H1 (cell line): ENCODE data around the gene EPS8. TPM values are rescaled to one million over a fixed set of nuclear protein-coding genes. Genes with fewer than 3 reads are reported as not detected.

ENCODE experiments used
- CTCF ChIA-PET: fragments of 300-600 bp; sonication (Branson Sonifier 250); formaldehyde crosslinking; loops from one replicate; lab custom pipeline; 2021; ENCODE audit not compliant: partially characterized antibody; lab: Charles Lee
- POLR2A ChIA-PET: fragments of 300-600 bp; sonication (Branson Sonifier 250); formaldehyde crosslinking; loops from one replicate; lab custom pipeline; 2021; ENCODE audit warnings: inconsistent platforms; ENCODE audit not compliant: partially characterized antibody; lab: Charles Lee
- DNase-seq, 2 experiments: peaks; one replicate each; pipeline versions ENCODE4 v3.0.0 to v3.0.0-alpha.2; 2010 to 2022; ENCODE audit warnings: low spot score in 2 of 2, low read depth in 1 of 2, mixed read lengths in 1 of 2
- FAIRE-seq: peaks from 2 replicates; lab custom pipeline; 2011; peaks lifted over from hg19 to GRCh38; lab: Jason Lieb, UNC
- H2AFZ ChIP-seq: 2 replicates; pipeline ENCODE4 v1.8.1; 2012; ENCODE audit warnings: low read length, inconsistent platforms
- H2AK5ac ChIP-seq: 2 replicates; pipeline ENCODE4 v1.6.1; 2013; ENCODE audit warnings: low read depth, low read length
- H2BK120ac ChIP-seq: replicated peaks from 2 replicates; pipeline ENCODE3; 2013; ENCODE audit warnings: low read depth, low read length, inconsistent platforms
- H2BK12ac ChIP-seq: 2 replicates; pipeline ENCODE4 v1.6.1; 2013; ENCODE audit warnings: low read depth, low read length
- H2BK15ac ChIP-seq: 2 replicates; pipeline ENCODE4 v1.6.1; 2013; ENCODE audit warnings: low read length
- H2BK20ac ChIP-seq: 2 replicates; pipeline ENCODE4 v1.6.1; 2013; ENCODE audit warnings: low read length
- H2BK5ac ChIP-seq: 2 replicates; pipeline ENCODE4 v1.6.1; 2013; ENCODE audit warnings: low read depth, low read length
- H3K14ac ChIP-seq: 2 replicates; pipeline ENCODE4 v1.6.1; 2013; ENCODE audit warnings: inconsistent platforms; ENCODE audit not compliant: insufficient read length
- H3K18ac ChIP-seq: 2 replicates; pipeline ENCODE4 v1.6.1; 2013; ENCODE audit warnings: low read length; ENCODE audit errors: extremely low read depth
- H3K23ac ChIP-seq: 2 replicates; pipeline ENCODE4 v1.6.1; 2013; ENCODE audit warnings: inconsistent platforms; ENCODE audit not compliant: insufficient read length
- H3K23me2 ChIP-seq: 2 replicates; pipeline ENCODE4 v1.6.1; 2013; ENCODE audit warnings: low read depth, low read length
- H3K27ac ChIP-seq: 2 replicates; pipeline ENCODE4 v1.6.1; 2011; ENCODE audit warnings: low read depth, low read length, inconsistent platforms
- H3K27me3 ChIP-seq, 4 experiments: replicated peaks in 1 of 4; 1 replicate in 1 of 4; 2 replicates in 3 of 4; pipeline versions ENCODE4 v1.6.1 to v1.8.1; 2011 to 2013; ENCODE audit warnings: low read length in 3 of 4, mild to moderate bottlenecking in 3 of 4, inconsistent platforms in 2 of 4, mixed read lengths in 2 of 4, moderate library complexity in 1 of 4; ENCODE audit not compliant: control insufficient read depth in 3 of 4, insufficient read depth in 3 of 4; ENCODE audit errors: extremely low read depth in 1 of 4
- H3K36me3 ChIP-seq, 4 experiments: 2 replicates each; pipeline versions ENCODE4 v1.6.1 to v1.8.1; 2011 to 2013; ENCODE audit warnings: mild to moderate bottlenecking in 4 of 4, low read length in 3 of 4, moderate library complexity in 2 of 4, control low read depth in 1 of 4, inconsistent platforms in 1 of 4; ENCODE audit not compliant: insufficient read depth in 4 of 4, control insufficient read depth in 2 of 4
- H3K4ac ChIP-seq: replicated peaks from 2 replicates; pipeline ENCODE3; 2013; ENCODE audit warnings: low read length, low read depth, mixed read lengths, inconsistent platforms; ENCODE audit not compliant: insufficient read length
- H3K4me1 ChIP-seq, 4 experiments: replicated peaks in 1 of 4; 1 replicate in 1 of 4; 2 replicates in 3 of 4; pipeline versions ENCODE4 v1.6.1 to v1.8.1; 2011 to 2013; ENCODE audit warnings: low read length in 3 of 4, inconsistent platforms in 2 of 4, mixed read lengths in 1 of 4; ENCODE audit not compliant: insufficient read depth in 4 of 4, control insufficient read depth in 3 of 4
- H3K4me2 ChIP-seq, 2 experiments: 2 replicates each; pipeline versions ENCODE4 v1.6.1 to v1.8.1; 2011 to 2013; ENCODE audit warnings: low read depth in 2 of 2, low read length in 2 of 2, control low read depth in 1 of 2, inconsistent platforms in 1 of 2, mild to moderate bottlenecking in 1 of 2; ENCODE audit not compliant: insufficient read depth in 1 of 2
- H3K4me3 ChIP-seq, 4 experiments: fragments of 200-600, 300-600 bp in 1 of 4; sonication (generic), shearing (Covaris generic), sonication (Bioruptor Twin) in 1 of 4; 2 replicates each; pipeline versions ENCODE4 v1.5.1 to v1.8.1; 2011 to 2016; ENCODE audit warnings: low read length in 4 of 4, low read depth in 3 of 4, control low read depth in 2 of 4, inconsistent platforms in 2 of 4, mild to moderate bottlenecking in 2 of 4, mixed read lengths in 1 of 4, moderate library complexity in 1 of 4; ENCODE audit not compliant: insufficient read depth in 2 of 4; ENCODE audit errors: extremely low read depth in 1 of 4
- H3K56ac ChIP-seq: replicated peaks from 2 replicates; pipeline ENCODE3; 2013; ENCODE audit warnings: low read depth, mild to moderate bottlenecking, mixed read lengths, low read length, inconsistent platforms; ENCODE audit not compliant: insufficient read length
- H3K79me1 ChIP-seq: 2 replicates; pipeline ENCODE4 v1.6.1; 2013; ENCODE audit warnings: low read depth, low read length, control low read depth
- H3K79me2 ChIP-seq, 2 experiments: 2 replicates each; pipeline versions ENCODE4 v1.6.1 to v1.8.1; 2012 to 2013; ENCODE audit warnings: low read length in 2 of 2, mild to moderate bottlenecking in 2 of 2, inconsistent platforms in 1 of 2; ENCODE audit not compliant: insufficient read depth in 2 of 2, control insufficient read depth in 1 of 2
- H3K9ac ChIP-seq, 4 experiments: replicated peaks in 1 of 4; 1 replicate in 1 of 4; 2 replicates in 3 of 4; pipeline versions ENCODE4 v1.6.1 to v1.8.1; 2011 to 2013; ENCODE audit warnings: low read depth in 3 of 4, low read length in 3 of 4, control low read depth in 2 of 4, mild to moderate bottlenecking in 2 of 4, moderate library complexity in 2 of 4, inconsistent platforms in 1 of 4; ENCODE audit errors: extremely low read depth in 1 of 4
- H3K9me3 ChIP-seq, 2 experiments: 2 replicates each; pipeline versions ENCODE4 v1.6.1 to v1.8.1; 2012 to 2013; ENCODE audit warnings: mild to moderate bottlenecking in 2 of 2, moderate library complexity in 2 of 2, control low read depth in 1 of 2, inconsistent platforms in 1 of 2, low read depth in 1 of 2, low read length in 1 of 2, mixed read lengths in 1 of 2; ENCODE audit not compliant: insufficient read depth in 2 of 2
- H4K20me1 ChIP-seq, 2 experiments: replicated peaks in 1 of 2; 2 replicates each; pipeline versions ENCODE3 to v1.8.1; 2011 to 2013; ENCODE audit warnings: inconsistent platforms in 2 of 2, low read length in 2 of 2, mild to moderate bottlenecking in 1 of 2; ENCODE audit not compliant: insufficient read depth in 2 of 2, control insufficient read depth in 1 of 2
- H4K5ac ChIP-seq: 2 replicates; pipeline ENCODE4 v1.6.1; 2013; ENCODE audit warnings: low read length, low read depth, mixed read lengths, inconsistent platforms; ENCODE audit not compliant: insufficient read length
- H4K8ac ChIP-seq: 2 replicates; pipeline ENCODE4 v1.8.0; 2013; ENCODE audit warnings: mild to moderate bottlenecking, moderate library complexity, low read length, inconsistent platforms; ENCODE audit not compliant: insufficient read depth; ENCODE audit errors: extremely low read depth
- H4K91ac ChIP-seq: replicated peaks from 2 replicates; pipeline ENCODE3; 2013; ENCODE audit warnings: low read length, mixed read lengths, inconsistent platforms; ENCODE audit not compliant: insufficient read length
- BRCA1 ChIP-seq: IDR thresholded peaks from 2 replicates; pipeline ENCODE4 v1.6.1; 2012; ENCODE audit warnings: low read depth, low read length, improper control_type of control experiment
- EP300 ChIP-seq, 2 experiments: IDR thresholded peaks; 1 replicate in 1 of 2; 2 replicates in 1 of 2; pipeline ENCODE4 v1.6.1; 2011 to 2012; ENCODE audit warnings: low read depth in 2 of 2, low read length in 2 of 2, mild to moderate bottlenecking in 2 of 2, borderline replicate concordance in 1 of 2, inconsistent platforms in 1 of 2, moderate library complexity in 1 of 2
- FOSL1 ChIP-seq: IDR thresholded peaks from 2 replicates; pipeline ENCODE4 v1.6.1; 2011; ENCODE audit warnings: mild to moderate bottlenecking, low read depth, low read length, moderate library complexity; ENCODE audit not compliant: insufficient read depth
- GABPA ChIP-seq: IDR thresholded peaks from 2 replicates; pipeline ENCODE4 v1.6.1; 2011; ENCODE audit warnings: mild to moderate bottlenecking, low read length, moderate library complexity, borderline replicate concordance; ENCODE audit not compliant: insufficient read depth
- HDAC6 ChIP-seq: IDR thresholded peaks from one replicate; pipeline ENCODE4 v1.7.1; 2012; ENCODE audit warnings: low read depth, mild to moderate bottlenecking, inconsistent platforms, low read length, moderate library complexity
- NANOG ChIP-seq: IDR thresholded peaks from 2 replicates; pipeline ENCODE4 v1.6.1; 2011; ENCODE audit warnings: low read length, low read depth, mild to moderate bottlenecking, inconsistent platforms; ENCODE audit not compliant: insufficient read depth, poor library complexity, severe bottlenecking
- POLR2AphosphoS5 ChIP-seq: IDR thresholded peaks from 2 replicates; pipeline ENCODE4 v1.6.1; 2011; ENCODE audit warnings: low read depth, low read length
- RFX5 ChIP-seq: IDR thresholded peaks from 2 replicates; pipeline ENCODE4 v1.6.1; 2011; ENCODE audit warnings: low read depth, low read length, improper control_type of control experiment, borderline replicate concordance
- SP1 ChIP-seq: IDR thresholded peaks from 2 replicates; pipeline ENCODE4 v1.6.1; 2011; ENCODE audit warnings: low read depth, low read length
- SUZ12 ChIP-seq: fragments of 200-600 bp; sonication (generic); IDR thresholded peaks from 2 replicates; pipeline ENCODE4 v1.6.1; 2012; ENCODE audit warnings: mild to moderate bottlenecking, inconsistent platforms, low read length, moderate library complexity, mixed read lengths
- TEAD4 ChIP-seq: IDR thresholded peaks from 2 replicates; pipeline ENCODE4 v1.6.1; 2012; ENCODE audit warnings: low read depth, low read length, inconsistent platforms, mixed read lengths
- WGBS, 2 experiments: shearing (Covaris generic) in 1 of 2; methylation state at CpG; one replicate each; pipeline versions ENCODE4 v1.1.6 to v1.1.7; 2013 to 2015; ENCODE audit warnings: low lambda C conversion rate in 2 of 2, mixed read lengths in 2 of 2, inconsistent platforms in 1 of 2, low coverage in 1 of 2, missing lambda C conversion rate in 1 of 2; ENCODE audit not compliant: insufficient replicate concordance in 2 of 2, insufficient coverage in 1 of 2, insufficient read length in 1 of 2; ENCODE audit errors: extremely low coverage in 1 of 2, missing lambda C conversion rate in 1 of 2; 5-methylcytosine and 5-hydroxymethylcytosine counted together
- polyA plus RNA-seq, 7 experiments: library from polyadenylated mRNA; depleted of rRNA in 3 of 7; stranded (reverse) in 5 of 7; unstranded in 2 of 7; fragments of >200 nt in 5 of 7; fragments of 200-250 nt in 2 of 7; gene quantifications; 1 replicate in 5 of 7; 2 replicates in 1 of 7; 4 replicates in 1 of 7; pipeline versions ENCODE4 v1.2.1 to v1.2.3, GENCODE V29; 2011 to 2013; ENCODE audit warnings: missing spikeins in 2 of 7, mixed read lengths in 2 of 7
- total RNA-seq: library from RNA; stranded (reverse); fragmentation: NEBNext Ultra II Directional; extraction: Animal tissue kit (Norgen Biotek cat#: 25700); gene quantifications from 2 replicates; pipeline ENCODE4 v1.2.1, GENCODE V29; 2021
- TF ChIP-seq, protein P1 (sequence below): IDR thresholded peaks from 2 replicates; pipeline ENCODE4 v1.6.1; 2012; ENCODE audit warnings: low read length, inconsistent platforms

The EPS8 gene
- total and polyA plus RNA-seq, 2 of the 8 experiments (the other 6 are each of a cell fraction or from before 2014, with no cell fraction given): 3.0 to 4.6 TPM

DNA sequence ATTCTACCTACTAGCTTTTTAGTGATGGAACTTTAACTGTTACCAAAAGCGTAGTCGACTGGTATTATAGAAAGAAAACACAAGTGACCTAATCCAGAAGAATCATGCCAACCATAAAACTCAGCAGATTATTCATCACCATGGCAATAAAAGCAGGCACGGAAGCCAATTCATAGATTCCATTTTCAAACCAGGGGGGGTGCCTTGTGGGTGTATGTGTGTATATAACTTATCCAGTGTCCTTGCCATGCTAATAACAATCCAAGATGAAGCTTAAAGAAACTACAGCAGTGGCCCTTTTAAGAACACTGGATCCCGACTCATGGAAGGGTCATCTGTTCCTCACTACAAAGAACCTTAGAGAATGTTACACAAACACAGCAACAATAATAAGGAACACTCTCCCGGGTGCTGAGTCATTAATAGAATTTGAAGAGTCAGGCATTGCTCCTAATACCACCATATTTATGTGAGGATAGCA lies 61.0 kb downstream of the EPS8 start:
- no peaks in the 10 kb centered on the region for H4K20me1 ChIP-seq
- H2BK12ac ChIP-seq: no peak overlapping the region
- H3K4ac ChIP-seq: no peak overlapping the region
- no peak overlapping the region for H3K14ac ChIP-seq
- H2BK5ac ChIP-seq: no peak overlapping the region
- no peak overlapping the region for H2BK120ac ChIP-seq
- no peak overlapping the region for H4K91ac ChIP-seq
- no peak overlapping the region for H3K27ac ChIP-seq
- no peak overlapping the region for H3K4me3 ChIP-seq
- no peaks in the 10 kb centered on the region for H3K36me3 ChIP-seq
- no peak overlapping the region for H3K4me2 ChIP-seq
- CTCF ChIA-PET: no interaction called here
- H2BK20ac ChIP-seq: no peak overlapping the region
- H4K8ac ChIP-seq: no peak overlapping the region
- H2BK15ac ChIP-seq: no peak overlapping the region
- DNase-seq: no peak
- 86% methylated on average over 5 of the region's 5 CpGs; no CpG with 5 or more reads in 1 of the 2 experiments for WGBS, 2 experiments
- no peak overlapping the region for H4K5ac ChIP-seq
- POLR2A ChIA-PET: no interaction called here
- no peaks in the 10 kb centered on the region for H3K9me3 ChIP-seq
- no peak overlapping the region for H3K18ac ChIP-seq
- H3K23ac ChIP-seq: no peak overlapping the region
- H3K56ac ChIP-seq: no peak overlapping the region
- H3K4me1 ChIP-seq: no peaks in the 10 kb centered on the region
- no peak overlapping the region for H2AFZ ChIP-seq
- no peaks in the 10 kb centered on the region for H3K79me2 ChIP-seq
- FAIRE-seq: no peak
- H2AK5ac ChIP-seq: no peak overlapping the region
- H3K23me2 ChIP-seq: no peaks in the 10 kb centered on the region
- H3K27me3 ChIP-seq: no peaks in the 10 kb centered on the region
- no peak overlapping the region for H3K9ac ChIP-seq
- H3K79me1 ChIP-seq: no peaks in the 10 kb centered on the region
- no peak for TF ChIP-seq HDAC6
- no peak for TF ChIP-seq EP300 (IDR thresholded peaks at IDR 0.05; ENCODE audit: borderline replicate concordance in 1 of 2, low read depth in 2 of 2, low read length in 2 of 2)
- no peak for TF ChIP-seq SUZ12
- no peak for TF ChIP-seq TEAD4
- no peak for TF ChIP-seq GABPA
- TF ChIP-seq BRCA1: no peak
- no peak for TF ChIP-seq SP1
- TF ChIP-seq POLR2AphosphoS5: no peak
- TF ChIP-seq FOSL1: no peak
- TF ChIP-seq NANOG: no peak
- no peak for TF ChIP-seq RFX5
- TF ChIP-seq, protein P1, sequence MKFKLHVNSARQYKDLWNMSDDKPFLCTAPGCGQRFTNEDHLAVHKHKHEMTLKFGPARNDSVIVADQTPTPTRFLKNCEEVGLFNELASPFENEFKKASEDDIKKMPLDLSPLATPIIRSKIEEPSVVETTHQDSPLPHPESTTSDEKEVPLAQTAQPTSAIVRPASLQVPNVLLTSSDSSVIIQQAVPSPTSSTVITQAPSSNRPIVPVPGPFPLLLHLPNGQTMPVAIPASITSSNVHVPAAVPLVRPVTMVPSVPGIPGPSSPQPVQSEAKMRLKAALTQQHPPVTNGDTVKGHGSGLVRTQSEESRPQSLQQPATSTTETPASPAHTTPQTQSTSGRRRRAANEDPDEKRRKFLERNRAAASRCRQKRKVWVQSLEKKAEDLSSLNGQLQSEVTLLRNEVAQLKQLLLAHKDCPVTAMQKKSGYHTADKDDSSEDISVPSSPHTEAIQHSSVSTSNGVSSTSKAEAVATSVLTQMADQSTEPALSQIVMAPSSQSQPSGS: no peak
